LNCaP clone FGC (cell line): ENCODE data around the gene RARRES1.

Experiments used
- DNase-seq: peaks from one replicate; pipeline ENCODE4 v3.0.0-alpha.2; 2011; ENCODE audit warnings: low read depth
- H3K4me3 ChIP-seq: 2 replicates; pipeline ENCODE4 v1.5.1; 2011; ENCODE audit warnings: mild to moderate bottlenecking, low read depth, low read length, control low read depth
- TF ChIP-seq, protein P1 (sequence below): IDR thresholded peaks from 2 replicates; pipeline ENCODE4 v1.5.1; 2012; ENCODE audit warnings: mild to moderate bottlenecking; ENCODE audit not compliant: control insufficient read depth, insufficient read depth; ENCODE audit errors: extremely low read depth

RARRES1 gene

DNA sequence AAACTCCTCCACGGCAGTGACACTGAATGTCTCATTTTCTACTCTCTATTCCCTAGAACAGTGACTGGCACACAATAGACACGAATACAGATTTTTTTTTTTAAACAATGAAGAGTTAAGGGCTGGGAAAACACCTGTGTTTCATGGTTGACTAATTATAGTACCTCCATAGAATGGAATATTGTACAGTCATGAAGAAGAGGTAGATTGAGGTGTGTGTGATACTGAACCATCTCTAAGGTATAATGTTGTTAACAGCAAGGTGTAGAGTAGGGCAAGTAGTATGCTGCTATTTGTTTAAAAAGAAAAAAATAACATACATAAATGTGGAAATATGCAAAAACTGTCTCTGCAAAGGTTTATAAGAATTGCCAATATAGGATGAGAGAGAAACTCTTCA lies 5.2 kb upstream of the RARRES1 start:
- TF ChIP-seq, protein P1, sequence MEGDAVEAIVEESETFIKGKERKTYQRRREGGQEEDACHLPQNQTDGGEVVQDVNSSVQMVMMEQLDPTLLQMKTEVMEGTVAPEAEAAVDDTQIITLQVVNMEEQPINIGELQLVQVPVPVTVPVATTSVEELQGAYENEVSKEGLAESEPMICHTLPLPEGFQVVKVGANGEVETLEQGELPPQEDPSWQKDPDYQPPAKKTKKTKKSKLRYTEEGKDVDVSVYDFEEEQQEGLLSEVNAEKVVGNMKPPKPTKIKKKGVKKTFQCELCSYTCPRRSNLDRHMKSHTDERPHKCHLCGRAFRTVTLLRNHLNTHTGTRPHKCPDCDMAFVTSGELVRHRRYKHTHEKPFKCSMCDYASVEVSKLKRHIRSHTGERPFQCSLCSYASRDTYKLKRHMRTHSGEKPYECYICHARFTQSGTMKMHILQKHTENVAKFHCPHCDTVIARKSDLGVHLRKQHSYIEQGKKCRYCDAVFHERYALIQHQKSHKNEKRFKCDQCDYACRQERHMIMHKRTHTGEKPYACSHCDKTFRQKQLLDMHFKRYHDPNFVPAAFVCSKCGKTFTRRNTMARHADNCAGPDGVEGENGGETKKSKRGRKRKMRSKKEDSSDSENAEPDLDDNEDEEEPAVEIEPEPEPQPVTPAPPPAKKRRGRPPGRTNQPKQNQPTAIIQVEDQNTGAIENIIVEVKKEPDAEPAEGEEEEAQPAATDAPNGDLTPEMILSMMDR: no peak
- DNase-seq: no peak
- H3K4me3 ChIP-seq: no peak overlapping the region

DNA sequence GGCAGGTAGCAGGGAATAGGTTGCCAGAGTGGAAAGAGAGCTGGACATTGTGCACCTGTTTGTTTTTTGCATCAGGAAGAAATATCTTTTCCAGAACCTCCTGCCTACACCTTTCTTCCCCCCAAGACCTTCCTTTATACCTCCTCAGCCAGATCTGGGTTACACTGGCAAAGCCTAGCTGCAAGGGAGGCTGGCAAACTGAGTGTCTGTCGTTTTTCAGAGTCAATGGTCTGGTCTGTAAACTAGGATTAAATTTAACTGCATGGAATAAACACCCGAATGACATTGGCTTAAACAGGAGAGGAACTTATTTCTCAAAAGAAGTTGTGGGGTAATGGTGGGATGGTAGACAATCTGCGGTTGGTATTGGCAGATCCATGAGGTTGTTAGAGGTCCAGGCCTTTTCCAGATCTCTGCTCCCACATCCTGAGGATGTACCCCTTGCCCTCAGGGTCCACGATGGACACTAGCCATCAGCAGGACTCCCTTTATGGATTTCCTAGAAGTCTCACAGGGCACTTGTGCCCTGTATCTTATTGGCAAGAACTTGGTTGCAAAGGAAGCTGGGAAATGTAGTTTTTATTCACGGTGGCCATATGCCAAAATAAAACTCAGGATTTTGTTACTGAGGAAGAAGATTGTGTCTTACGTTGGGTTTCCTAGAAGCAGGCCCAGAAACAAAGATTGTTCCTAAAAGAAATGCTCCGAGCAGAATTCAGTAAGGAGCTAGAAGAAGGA lies 3.2 kb upstream of the RARRES1 start:
- H3K4me3 ChIP-seq: no peak overlapping the region
- no peak for DNase-seq
- TF ChIP-seq, protein P1: no peak

DNA sequence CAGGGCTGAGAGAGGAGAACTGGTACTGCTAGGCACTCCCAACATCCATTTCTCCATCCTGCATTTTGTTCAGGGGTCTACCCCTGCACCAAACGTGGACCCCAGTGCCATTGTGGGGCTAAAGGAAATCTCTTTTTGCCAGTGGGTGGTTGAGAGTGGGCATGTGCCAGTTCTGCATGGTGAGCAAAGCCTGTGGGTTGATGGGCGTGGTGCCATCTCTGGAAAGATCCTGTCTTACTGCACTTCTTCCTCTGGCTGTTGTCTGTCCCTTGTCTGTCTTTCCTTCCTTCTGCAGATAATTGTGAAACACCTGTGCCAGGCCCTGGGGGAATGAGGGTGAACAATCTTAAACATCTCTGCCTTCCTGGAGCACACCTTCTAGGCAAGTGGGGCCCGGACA lies 1.4 kb upstream of the RARRES1 start:
- H3K4me3 ChIP-seq: no peak overlapping the region
- no peak for DNase-seq
- TF ChIP-seq, protein P1: no peak

DNA sequence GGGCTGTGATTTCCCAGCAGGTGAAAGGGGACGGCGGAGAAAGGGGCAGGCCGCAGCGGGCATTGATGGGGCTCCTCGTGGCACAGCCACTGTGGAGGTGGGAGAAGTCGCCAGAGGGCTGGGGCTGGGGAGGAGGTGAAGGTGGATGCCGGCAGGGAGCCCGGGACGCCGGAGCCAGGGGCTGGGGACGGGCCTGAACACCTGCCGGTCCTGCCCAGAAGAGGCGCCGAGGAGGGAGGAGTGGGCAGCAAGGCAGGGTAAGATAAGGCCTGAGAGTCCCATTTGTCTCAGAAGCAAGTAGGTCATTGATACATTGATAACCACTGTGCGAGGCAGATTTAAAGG lies 571 bp upstream of the RARRES1 start:
- H3K4me3 ChIP-seq: no peak overlapping the region
- DNase-seq: no peak
- TF ChIP-seq, protein P1: no peak

DNA sequence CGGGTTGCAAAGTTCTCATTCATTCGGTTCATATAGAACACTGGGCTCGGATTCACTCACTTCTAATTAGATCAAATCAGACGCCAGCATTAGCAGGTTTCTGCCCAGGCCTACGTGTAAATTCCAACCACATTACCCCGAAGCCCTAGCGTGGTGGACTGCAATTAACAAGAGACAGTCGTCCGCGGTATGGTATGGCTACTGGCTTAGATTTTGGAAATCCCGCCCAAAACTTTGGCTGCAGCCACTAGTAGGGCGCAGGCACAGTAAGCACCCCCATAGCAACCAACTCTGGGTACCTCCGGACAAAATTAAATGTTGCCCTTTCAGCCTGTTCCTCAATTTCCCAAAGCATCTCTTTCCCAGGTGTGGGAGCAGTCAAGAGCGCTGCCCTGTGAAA lies 771 bp downstream of the RARRES1 start:
- TF ChIP-seq, protein P1: no peak
- H3K4me3 ChIP-seq: no peak overlapping the region
- DNase-seq: no peak

DNA sequence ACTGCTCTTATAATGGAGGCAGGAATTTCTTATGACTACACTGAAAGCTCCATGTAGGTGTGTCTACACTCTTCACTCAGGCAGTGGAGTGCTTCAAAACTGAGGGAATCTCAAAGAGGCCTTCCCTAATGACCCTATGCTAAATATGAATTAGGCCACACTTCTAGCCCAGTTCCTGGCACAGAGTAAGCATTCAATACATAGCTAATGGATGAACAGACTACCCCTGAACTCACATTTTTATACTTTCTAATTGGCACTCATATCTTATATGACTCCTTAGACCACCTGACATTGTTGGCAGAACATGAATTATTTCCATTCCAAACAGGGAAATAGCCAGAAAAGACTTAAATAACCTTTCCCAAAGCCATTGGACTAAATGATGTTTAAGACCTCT lies 3.4 kb downstream of the RARRES1 start:
- no peak overlapping the region for H3K4me3 ChIP-seq
- TF ChIP-seq, protein P1: no peak
- no peak for DNase-seq

DNA sequence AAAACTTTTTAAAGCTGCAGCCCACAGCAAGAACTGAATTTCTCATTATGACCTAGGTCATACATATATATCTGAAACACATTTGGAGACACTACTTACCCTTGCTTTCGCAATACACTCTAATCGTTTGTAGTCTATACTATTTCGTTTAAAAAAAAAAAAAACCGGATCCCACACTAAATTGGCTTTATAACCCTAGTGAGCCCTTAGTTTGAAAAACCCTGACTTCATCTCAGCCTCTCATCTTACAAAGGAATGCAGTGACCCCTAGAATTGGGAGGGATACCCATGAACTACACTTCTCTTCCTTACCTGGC lies 4.2 kb downstream of the RARRES1 start:
- TF ChIP-seq, protein P1: no peak
- no peak overlapping the region for H3K4me3 ChIP-seq
- DNase-seq: no peak
